ENCODE data around the gene CYBB.

GRCh38 chrX:37753384-37753783, 26.5 kb upstream of the CYBB start:
- TF ChIP-seq CTCF (IDR thresholded peaks at IDR 0.05; ENCODE audit: insufficient read depth, low read length) (no peak), SPI1 (IDR thresholded peaks at IDR 0.05; ENCODE audit: borderline replicate concordance, low read depth) (peak; percentile 75; the same call in 1 of the 2 replicates), GABPA (IDR thresholded peaks at IDR 0.05; ENCODE audit: low read depth) (no peak), POLR2AphosphoS5 (IDR thresholded peaks at IDR 0.05; ENCODE audit: low read depth) (peak; percentile 95), REST (IDR thresholded peaks at IDR 0.05; ENCODE audit: insufficient replicate concordance, low read depth) (no peak)
